SU-DHL-6 (cell line): Measurements from ENCODE around the gene PPID.
"Not testable (repeated sequence)": the region's sequence is repeated elsewhere in the genome, so short reads cannot be mapped to it uniquely, and the experiment has no call there.

ENCODE experiments used
- H2AFZ ChIP-seq: fragments of 200-600 bp; sonication (generic); 2 replicates; pipeline ENCODE4 v1.6.1; 2014; ENCODE audit warnings: low read depth, mild to moderate bottlenecking, moderate library complexity, mixed read lengths, antibody characterized with exemption, low read length; ENCODE audit not compliant: severe bottlenecking
- H3F3A ChIP-seq: fragments of 200-600 bp; shearing (Covaris generic); 2 replicates; pipeline ENCODE4 v1.6.0; 2016; ENCODE audit warnings: antibody characterized with exemption, mild to moderate bottlenecking; ENCODE audit not compliant: insufficient read depth
- H3K27ac ChIP-seq: fragments of 200-600 bp; sonication (generic); 2 replicates; pipeline ENCODE4 v1.5.1; 2016; ENCODE audit warnings: low read depth, mild to moderate bottlenecking, low read length, moderate library complexity, mixed read lengths
- H3K27me3 ChIP-seq: fragments of 200-600 bp; sonication (generic), shearing (Covaris generic); 2 replicates; pipeline ENCODE4 v1.6.0; 2014; ENCODE audit warnings: mild to moderate bottlenecking, low read length
- H3K36me3 ChIP-seq: fragments of 200-600 bp; sonication (generic); 2 replicates; pipeline ENCODE4 v1.6.1; 2014; ENCODE audit warnings: mild to moderate bottlenecking, low read length, mixed read lengths
- H3K4me2 ChIP-seq: fragments of 300-600, 200-600 bp; shearing (Covaris generic), sonication (generic); 2 replicates; pipeline ENCODE4 v1.6.0; 2014; ENCODE audit warnings: low read length, low read depth, mild to moderate bottlenecking; ENCODE audit not compliant: poor library complexity, severe bottlenecking
- H3K4me3 ChIP-seq: fragments of 200-600 bp; sonication (generic); 2 replicates; pipeline ENCODE4 v1.5.1; 2014; ENCODE audit warnings: antibody characterized with exemption, low read length, mild to moderate bottlenecking, mixed read lengths; ENCODE audit not compliant: insufficient read depth, poor library complexity, severe bottlenecking
- H3K79me2 ChIP-seq: fragments of 200-600 bp; sonication (generic); 2 replicates; pipeline ENCODE4 v1.6.1; 2014; ENCODE audit warnings: mild to moderate bottlenecking, low read length, moderate library complexity; ENCODE audit not compliant: insufficient read depth
- H3K9ac ChIP-seq: fragments of 200-600 bp; sonication (generic); 2 replicates; pipeline ENCODE4 v1.7.0; 2014; ENCODE audit warnings: mild to moderate bottlenecking, low read length
- H3K9me2 ChIP-seq: fragments of 200-600 bp; sonication (generic); replicated peaks from 2 replicates; pipeline ENCODE4 v1.6.1; 2014; ENCODE audit warnings: low read length; ENCODE audit not compliant: insufficient read depth
- H3K9me3 ChIP-seq: fragments of 200-600 bp; sonication (generic); 2 replicates; pipeline ENCODE4 v1.6.1; 2014; ENCODE audit warnings: low read length, mixed read lengths; ENCODE audit not compliant: insufficient read depth
- H4K20me1 ChIP-seq: fragments of 200-600 bp; sonication (generic); 2 replicates; pipeline ENCODE4 v1.6.1; 2014; ENCODE audit warnings: low read depth, mild to moderate bottlenecking, antibody characterized with exemption, low read length, moderate library complexity, mixed read lengths
- EZH2phosphoT487 ChIP-seq: fragments of 200-600 bp; sonication (generic), shearing (Covaris generic); conservative IDR thresholded peaks from 2 replicates; pipeline ENCODE4 v1.6.1; 2018; ENCODE audit warnings: mild to moderate bottlenecking, antibody characterized with exemption, low read length, moderate library complexity, mixed read lengths
- TF ChIP-seq, protein P1 (sequence below): fragments of 200-600 bp; sonication (generic); IDR thresholded peaks from one replicate; pipeline ENCODE4 v1.5.1; 2017; ENCODE audit warnings: antibody characterized with exemption, mild to moderate bottlenecking, low read length, moderate library complexity; ENCODE audit not compliant: insufficient read depth, poor library complexity, severe bottlenecking

Gene PPID

DNA sequence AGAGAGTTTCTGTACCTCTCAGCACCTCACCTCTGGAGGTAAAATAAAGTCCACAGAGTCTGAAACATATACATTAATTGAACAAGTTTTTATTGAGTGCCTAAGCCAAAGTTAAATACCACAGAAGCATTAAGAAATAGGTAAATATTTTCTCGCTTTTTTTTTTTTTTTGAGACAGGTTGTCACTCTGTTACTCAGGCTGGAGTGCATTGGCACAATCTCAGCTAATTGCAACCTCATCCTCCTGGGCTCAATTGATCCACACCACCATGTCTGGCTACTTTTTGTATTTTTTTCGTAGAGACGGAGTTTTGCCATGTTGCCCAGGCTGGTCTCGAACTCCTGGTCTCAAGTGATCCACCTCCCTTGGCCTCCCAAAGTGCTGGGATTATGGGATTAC is 35.5 kb upstream of the PPID start:
- Histone ChIP-seq H3K9ac (no peak overlapping the region), H3K9me3 (no peaks in the 10 kb centered on the region), H3F3A (no peaks in the 10 kb centered on the region), H3K27me3 (no peaks in the 10 kb centered on the region), H3K79me2 (no peaks in the 10 kb centered on the region), H3K9me2 (no peaks in the 10 kb centered on the region), H3K36me3 (no peaks in the 10 kb centered on the region), H3K4me2 (no peak overlapping the region), H3K4me3 (no peak overlapping the region), H3K27ac (no peak overlapping the region), H4K20me1 (no peaks in the 10 kb centered on the region), H2AFZ (no peak overlapping the region)
- TF ChIP-seq EZH2phosphoT487, result no peak
- TF ChIP-seq, protein P1, sequence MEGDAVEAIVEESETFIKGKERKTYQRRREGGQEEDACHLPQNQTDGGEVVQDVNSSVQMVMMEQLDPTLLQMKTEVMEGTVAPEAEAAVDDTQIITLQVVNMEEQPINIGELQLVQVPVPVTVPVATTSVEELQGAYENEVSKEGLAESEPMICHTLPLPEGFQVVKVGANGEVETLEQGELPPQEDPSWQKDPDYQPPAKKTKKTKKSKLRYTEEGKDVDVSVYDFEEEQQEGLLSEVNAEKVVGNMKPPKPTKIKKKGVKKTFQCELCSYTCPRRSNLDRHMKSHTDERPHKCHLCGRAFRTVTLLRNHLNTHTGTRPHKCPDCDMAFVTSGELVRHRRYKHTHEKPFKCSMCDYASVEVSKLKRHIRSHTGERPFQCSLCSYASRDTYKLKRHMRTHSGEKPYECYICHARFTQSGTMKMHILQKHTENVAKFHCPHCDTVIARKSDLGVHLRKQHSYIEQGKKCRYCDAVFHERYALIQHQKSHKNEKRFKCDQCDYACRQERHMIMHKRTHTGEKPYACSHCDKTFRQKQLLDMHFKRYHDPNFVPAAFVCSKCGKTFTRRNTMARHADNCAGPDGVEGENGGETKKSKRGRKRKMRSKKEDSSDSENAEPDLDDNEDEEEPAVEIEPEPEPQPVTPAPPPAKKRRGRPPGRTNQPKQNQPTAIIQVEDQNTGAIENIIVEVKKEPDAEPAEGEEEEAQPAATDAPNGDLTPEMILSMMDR, result no peak

GRCh38 chr4:158758142-158758541 is 34.9 kb upstream of the PPID start:
- Histone ChIP-seq H3K9me2 (no peaks in the 10 kb centered on the region), H4K20me1 (no peaks in the 10 kb centered on the region), H2AFZ (no peak overlapping the region), H3K27me3 (no peaks in the 10 kb centered on the region), H3K4me3 (no peak overlapping the region), H3K27ac (no peak overlapping the region), H3K79me2 (no peaks in the 10 kb centered on the region), H3K9me3 (no peaks in the 10 kb centered on the region), H3F3A (no peaks in the 10 kb centered on the region), H3K9ac (no peak overlapping the region), H3K4me2 (no peak overlapping the region), H3K36me3 (no peaks in the 10 kb centered on the region)
- TF ChIP-seq, protein P1, result no peak
- TF ChIP-seq EZH2phosphoT487, result no peak

GRCh38 chr4:158756588-158756987 is 33.4 kb upstream of the PPID start:
- Histone ChIP-seq H3F3A (no peaks in the 10 kb centered on the region), H3K27ac (no peak overlapping the region), H3K36me3 (no peaks in the 10 kb centered on the region), H3K27me3 (no peaks in the 10 kb centered on the region), H3K9me3 (no peaks in the 10 kb centered on the region), H3K9me2 (no peaks in the 10 kb centered on the region), H3K4me2 (no peak overlapping the region), H3K79me2 (no peaks in the 10 kb centered on the region), H3K9ac (no peak overlapping the region), H2AFZ (no peak overlapping the region), H4K20me1 (no peaks in the 10 kb centered on the region), H3K4me3 (no peak overlapping the region)
- TF ChIP-seq EZH2phosphoT487, result no peak
- TF ChIP-seq, protein P1, result no peak

- not testable (repeated sequence) for H3K9me2 ChIP-seq, H4K20me1 ChIP-seq, H3K4me3 ChIP-seq, H3K27me3 ChIP-seq, H3K79me2 ChIP-seq, H3K9me3 ChIP-seq, H3K27ac ChIP-seq, H2AFZ ChIP-seq, H3K9ac ChIP-seq, H3F3A ChIP-seq, H3K36me3 ChIP-seq, H3K4me2 ChIP-seq
Observed at GRCh38 chr4:158755819-158756218, 32.6 kb upstream of the PPID start.
